WTC11 (cell line): ENCODE data around the gene TMEM117. TPM values are rescaled to one million over a fixed set of nuclear protein-coding genes. Genes with fewer than 3 reads are reported as not detected.
A peak's percentile ranks its signal among the peaks of the same experiment; 100 is the strongest.

Experiments used
- ATAC-seq: fragments of 200-7000 bp; cut with Tn5 transposase; 2 replicates; pipeline ENCODE4 v1.10.0; 2021; ENCODE audit warnings: mild to moderate bottlenecking, moderate library complexity
- CTCF ChIA-PET: fragments of 300-600 bp; sonication (Branson Sonifier 250); formaldehyde crosslinking; loops from one replicate; lab custom pipeline; 2021; ENCODE audit warnings: antibody characterized with exemption; lab: Charles Lee
- POLR2A ChIA-PET: fragments of 350-600 bp; sonication (Branson Sonifier 250); formaldehyde crosslinking; loops from one replicate; lab custom pipeline; 2021; ENCODE audit warnings: antibody characterized with exemption; lab: Charles Lee
- DNase-seq: peaks from one replicate; pipeline ENCODE4 v3.0.0; 2021; ENCODE audit warnings: low spot score
- H3K27ac Mint-ChIP-seq: 2 replicates; pipeline ENCODE4 v1.8.0; 2021; ENCODE audit warnings: mixed read lengths
- H3K27me3 Mint-ChIP-seq: 2 replicates; pipeline ENCODE4 v1.8.0; 2021; ENCODE audit warnings: low read depth, mild to moderate bottlenecking, moderate library complexity, mixed read lengths
- H3K36me3 Mint-ChIP-seq: 2 replicates; pipeline ENCODE4 v1.8.0; 2021; ENCODE audit warnings: mixed read lengths
- H3K4me1 Mint-ChIP-seq: 2 replicates; pipeline ENCODE4 v1.8.0; 2022; ENCODE audit warnings: mixed read lengths
- H3K4me3 Mint-ChIP-seq: 2 replicates; pipeline ENCODE4 v1.8.0; 2021; ENCODE audit warnings: mild to moderate bottlenecking, moderate library complexity, mixed read lengths
- H3K9me3 Mint-ChIP-seq: 2 replicates; pipeline ENCODE4 v1.8.0; 2021; ENCODE audit warnings: mixed read lengths
- ATF3 ChIP-seq: sonication (generic); formaldehyde crosslinking; conservative IDR thresholded peaks from 2 replicates; pipeline ENCODE4 v1.8.1; 2022; ENCODE audit warnings: mild to moderate bottlenecking, missing genetic modification reagents
- CREB1 ChIP-seq: sonication (generic); formaldehyde crosslinking; IDR thresholded peaks from 2 replicates; pipeline ENCODE4 v1.8.0; 2023; ENCODE audit warnings: mild to moderate bottlenecking, missing genetic modification reagents
- ELF4 ChIP-seq: sonication (generic); formaldehyde crosslinking; IDR thresholded peaks from 2 replicates; pipeline ENCODE4 v1.8.1; 2022; ENCODE audit warnings: low read depth, mild to moderate bottlenecking, moderate library complexity, missing genetic modification reagents
- GRHL2 ChIP-seq: fragments of 250-450 bp; sonication (Bioruptor Pico); IDR thresholded peaks from 2 replicates; pipeline ENCODE4 v1.8.0; 2022; ENCODE audit warnings: mild to moderate bottlenecking, moderate library complexity; ENCODE audit not compliant: insufficient replicate concordance, severe bottlenecking
- HMGA2 ChIP-seq: fragments of 250-450 bp; sonication (Bioruptor Pico); IDR thresholded peaks from 2 replicates; pipeline ENCODE4 v1.4.0; 2021; ENCODE audit warnings: mild to moderate bottlenecking, moderate library complexity
- MXD4 ChIP-seq: fragments of 250-450 bp; sonication (Bioruptor Pico); IDR thresholded peaks from 2 replicates; pipeline ENCODE4 v1.8.0; 2021; ENCODE audit warnings: mild to moderate bottlenecking, moderate library complexity, borderline replicate concordance
- NFATC4 ChIP-seq: fragments of 250-450 bp; sonication (Bioruptor Pico); IDR thresholded peaks from 2 replicates; pipeline ENCODE4 v1.9.0; 2021; ENCODE audit warnings: mild to moderate bottlenecking
- NR1H2 ChIP-seq: sonication (generic); formaldehyde crosslinking; IDR thresholded peaks from 2 replicates; pipeline ENCODE4 v1.9.0; 2021; ENCODE audit warnings: mild to moderate bottlenecking, moderate library complexity, missing genetic modification reagents
- NR2C2 ChIP-seq: sonication (generic); formaldehyde crosslinking; IDR thresholded peaks from 2 replicates; pipeline ENCODE4 v1.8.0; 2022; ENCODE audit warnings: mild to moderate bottlenecking, missing genetic modification reagents
- SP1 ChIP-seq: sonication (generic); formaldehyde crosslinking; conservative IDR thresholded peaks from 2 replicates; pipeline ENCODE4 v1.8.1; 2022; ENCODE audit warnings: missing genetic modification reagents
- TCF7 ChIP-seq: sonication (generic); formaldehyde crosslinking; IDR thresholded peaks from 2 replicates; pipeline ENCODE4 v1.8.0; 2022; ENCODE audit warnings: mild to moderate bottlenecking, low read depth, missing genetic modification reagents, moderate library complexity
- TEAD4 ChIP-seq: sonication (generic); formaldehyde crosslinking; IDR thresholded peaks from 2 replicates; pipeline ENCODE4 v1.8.0; 2022; ENCODE audit warnings: mild to moderate bottlenecking, missing genetic modification reagents
- TP53 ChIP-seq: sonication (generic); formaldehyde crosslinking; IDR thresholded peaks from 2 replicates; pipeline ENCODE4 v1.8.1; 2023; ENCODE audit warnings: mild to moderate bottlenecking, missing genetic modification reagents
- ZNF232 ChIP-seq: sonication (generic); formaldehyde crosslinking; IDR thresholded peaks from 2 replicates; pipeline ENCODE4 v1.8.0; 2022; ENCODE audit warnings: mild to moderate bottlenecking, missing genetic modification reagents
- ZNF263 ChIP-seq: sonication (generic); formaldehyde crosslinking; IDR thresholded peaks from 2 replicates; pipeline ENCODE4 v1.8.1; 2022; ENCODE audit warnings: low read depth, mild to moderate bottlenecking, moderate library complexity, missing genetic modification reagents
- ZNF423 ChIP-seq: fragments of 250-450 bp; sonication (Bioruptor Pico); IDR thresholded peaks from 2 replicates; pipeline ENCODE4 v2.1.2; 2022; ENCODE audit warnings: mild to moderate bottlenecking, moderate library complexity
- total RNA-seq: library from RNA; stranded (reverse); gene quantifications from 3 replicates; pipeline ENCODE4 v1.2.3, GENCODE V29; 2021
- TF ChIP-seq, protein P1 (sequence below): sonication (generic); formaldehyde crosslinking; IDR thresholded peaks from 2 replicates; pipeline ENCODE4 v1.8.1; 2023; ENCODE audit warnings: mild to moderate bottlenecking, missing genetic modification reagents, moderate library complexity
- TF ChIP-seq, protein P2 (sequence below): fragments of 250-450 bp; sonication (Bioruptor Pico); conservative IDR thresholded peaks from 2 replicates; pipeline ENCODE4 v1.9.0; 2021; ENCODE audit warnings: mild to moderate bottlenecking
- TF ChIP-seq, protein P3 (sequence below): sonication (generic); formaldehyde crosslinking; IDR thresholded peaks from 2 replicates; pipeline ENCODE4 v1.8.1; 2023; ENCODE audit warnings: mild to moderate bottlenecking, missing genetic modification reagents, borderline replicate concordance
- TF ChIP-seq, protein P4 (sequence below): sonication (generic); formaldehyde crosslinking; IDR thresholded peaks from 2 replicates; pipeline ENCODE4 v1.8.1; 2022; ENCODE audit warnings: low read depth, mild to moderate bottlenecking, moderate library complexity, missing genetic modification reagents, borderline replicate concordance
- TF ChIP-seq, protein P5 (sequence below): sonication (generic); formaldehyde crosslinking; IDR thresholded peaks from 2 replicates; pipeline ENCODE4 v1.8.0; 2023; ENCODE audit warnings: missing genetic modification reagents

TMEM117 gene
- total RNA-seq, 1 experiment from 2014 or later: 1.5 TPM

DNA sequence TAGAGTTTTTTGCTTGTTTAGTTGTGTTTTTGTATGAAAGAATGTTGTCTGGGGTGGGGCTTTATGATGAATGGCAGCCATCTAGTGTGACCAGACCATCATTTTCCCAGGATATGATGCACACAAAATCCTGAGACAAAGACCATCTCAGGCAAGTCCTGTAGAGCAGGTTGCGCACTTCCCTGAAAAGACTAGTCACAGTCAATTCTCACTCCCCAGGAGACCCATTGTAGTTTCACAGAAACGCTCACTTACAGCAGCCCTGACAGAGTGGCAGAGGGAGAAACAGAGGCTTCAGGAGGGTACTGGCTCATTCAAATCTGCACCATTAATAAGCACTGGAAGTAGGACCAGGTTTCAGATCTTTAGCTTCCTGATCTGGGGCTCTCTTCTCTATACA, 183.2 kb downstream of the TMEM117 start:
- H3K27me3 Mint-ChIP-seq: no peaks in the 10 kb centered on the region
- no peak overlapping the region for H3K4me3 Mint-ChIP-seq
- peaks cover 16% of the 10 kb centered on the region for H3K4me1 Mint-ChIP-seq
- peaks cover 7% of the 10 kb centered on the region for H3K9me3 Mint-ChIP-seq
- CTCF ChIA-PET: interaction anchor here (1.0 kb wide), 1 partner anchor 19 kb away, joined by 4 read pairs; no protein-coding TSS in a partner anchor
- POLR2A ChIA-PET: no interaction called here
- ATAC-seq: peak; percentile 89
- TF ChIP-seq, protein P1, sequence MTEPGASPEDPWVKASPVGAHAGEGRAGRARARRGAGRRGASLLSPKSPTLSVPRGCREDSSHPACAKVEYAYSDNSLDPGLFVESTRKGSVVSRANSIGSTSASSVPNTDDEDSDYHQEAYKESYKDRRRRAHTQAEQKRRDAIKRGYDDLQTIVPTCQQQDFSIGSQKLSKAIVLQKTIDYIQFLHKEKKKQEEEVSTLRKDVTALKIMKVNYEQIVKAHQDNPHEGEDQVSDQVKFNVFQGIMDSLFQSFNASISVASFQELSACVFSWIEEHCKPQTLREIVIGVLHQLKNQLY: no peak
- TF ChIP-seq, protein P2, sequence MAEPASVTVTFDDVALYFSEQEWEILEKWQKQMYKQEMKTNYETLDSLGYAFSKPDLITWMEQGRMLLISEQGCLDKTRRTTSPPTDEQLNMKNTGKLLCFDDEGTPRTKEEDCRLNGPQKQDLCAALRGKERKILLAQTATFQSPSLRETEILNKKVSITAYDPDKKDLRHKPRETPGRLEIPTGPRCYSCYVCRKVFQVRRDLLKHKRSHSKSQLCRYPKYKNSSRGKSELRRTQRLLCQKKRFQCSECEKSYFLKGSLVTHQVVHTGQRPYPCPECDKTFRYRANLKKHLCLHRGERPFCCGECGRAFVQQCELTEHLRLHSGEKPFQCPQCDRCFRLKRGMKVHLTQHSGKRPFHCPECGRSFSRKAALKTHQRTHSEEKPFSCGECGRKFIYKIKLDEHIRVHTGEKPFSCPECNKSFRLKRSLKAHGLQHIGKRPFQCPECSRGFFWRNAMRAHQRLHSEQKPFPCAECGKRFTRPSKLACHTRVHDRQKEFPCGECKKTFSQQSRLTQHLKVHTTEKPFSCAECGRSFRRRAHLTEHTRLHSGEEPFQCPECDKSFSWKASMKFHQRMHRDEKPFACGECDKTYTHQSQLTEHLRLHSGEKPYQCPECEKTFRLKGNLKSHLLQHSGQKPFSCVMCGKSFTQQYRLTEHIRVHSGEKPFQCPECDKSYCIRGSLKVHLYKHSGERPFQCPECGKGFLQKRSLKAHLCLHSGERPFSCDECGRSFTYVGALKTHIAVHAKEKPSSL (CRISPR knock-in tag): no peak
- TF ChIP-seq NR1H2 (CRISPR knock-in tag): no peak
- no peak for TF ChIP-seq ELF4 (CRISPR knock-in tag)
- no peak for TF ChIP-seq NR2C2
- no peak for TF ChIP-seq ZNF232 (CRISPR knock-in tag)
- no peak for TF ChIP-seq CREB1
- H3K27ac Mint-ChIP-seq: peak overlapping the region; percentile 41; the same call in 1 of the 2 replicates
- 0 out of 2 replicates have a peak, but pooled peaks cover 5% of the 10 kb centered on the region for H3K36me3 Mint-ChIP-seq
- DNase-seq: no peak

DNA sequence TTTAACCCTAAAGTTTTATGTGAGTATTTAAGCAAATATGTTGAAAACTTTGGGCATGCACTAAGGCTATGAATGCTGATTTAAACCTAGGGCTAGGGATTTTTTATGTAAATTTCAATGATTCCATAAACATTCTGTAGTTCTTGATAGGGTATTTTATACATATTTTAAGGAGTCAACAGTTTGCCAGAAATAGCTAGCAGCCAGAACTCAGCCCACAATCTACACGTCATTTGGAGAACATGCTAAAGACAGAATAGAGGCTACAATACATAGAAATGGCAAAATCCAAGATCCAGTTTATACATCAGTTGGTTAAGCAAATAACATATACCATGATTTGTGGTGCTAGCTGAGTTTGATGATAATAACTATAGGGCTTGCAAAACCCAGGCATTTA, 184.7 kb downstream of the TMEM117 start:
- Mint-ChIP-seq H3K27me3 (no peaks in the 10 kb centered on the region), H3K4me3 (no peak overlapping the region), H3K4me1 (peaks cover 16% of the 10 kb centered on the region), H3K36me3 (0 out of 2 replicates have a peak, but pooled peaks cover 5% of the 10 kb centered on the region), H3K27ac (no peak overlapping the region), H3K9me3 (peaks cover 7% of the 10 kb centered on the region)
- ATAC-seq (no peak), DNase-seq (no peak)
- TF ChIP-seq ATF3 (CRISPR knock-in tag): no peak
- TF ChIP-seq MXD4 (CRISPR knock-in tag): no peak
- TF ChIP-seq, protein P3, sequence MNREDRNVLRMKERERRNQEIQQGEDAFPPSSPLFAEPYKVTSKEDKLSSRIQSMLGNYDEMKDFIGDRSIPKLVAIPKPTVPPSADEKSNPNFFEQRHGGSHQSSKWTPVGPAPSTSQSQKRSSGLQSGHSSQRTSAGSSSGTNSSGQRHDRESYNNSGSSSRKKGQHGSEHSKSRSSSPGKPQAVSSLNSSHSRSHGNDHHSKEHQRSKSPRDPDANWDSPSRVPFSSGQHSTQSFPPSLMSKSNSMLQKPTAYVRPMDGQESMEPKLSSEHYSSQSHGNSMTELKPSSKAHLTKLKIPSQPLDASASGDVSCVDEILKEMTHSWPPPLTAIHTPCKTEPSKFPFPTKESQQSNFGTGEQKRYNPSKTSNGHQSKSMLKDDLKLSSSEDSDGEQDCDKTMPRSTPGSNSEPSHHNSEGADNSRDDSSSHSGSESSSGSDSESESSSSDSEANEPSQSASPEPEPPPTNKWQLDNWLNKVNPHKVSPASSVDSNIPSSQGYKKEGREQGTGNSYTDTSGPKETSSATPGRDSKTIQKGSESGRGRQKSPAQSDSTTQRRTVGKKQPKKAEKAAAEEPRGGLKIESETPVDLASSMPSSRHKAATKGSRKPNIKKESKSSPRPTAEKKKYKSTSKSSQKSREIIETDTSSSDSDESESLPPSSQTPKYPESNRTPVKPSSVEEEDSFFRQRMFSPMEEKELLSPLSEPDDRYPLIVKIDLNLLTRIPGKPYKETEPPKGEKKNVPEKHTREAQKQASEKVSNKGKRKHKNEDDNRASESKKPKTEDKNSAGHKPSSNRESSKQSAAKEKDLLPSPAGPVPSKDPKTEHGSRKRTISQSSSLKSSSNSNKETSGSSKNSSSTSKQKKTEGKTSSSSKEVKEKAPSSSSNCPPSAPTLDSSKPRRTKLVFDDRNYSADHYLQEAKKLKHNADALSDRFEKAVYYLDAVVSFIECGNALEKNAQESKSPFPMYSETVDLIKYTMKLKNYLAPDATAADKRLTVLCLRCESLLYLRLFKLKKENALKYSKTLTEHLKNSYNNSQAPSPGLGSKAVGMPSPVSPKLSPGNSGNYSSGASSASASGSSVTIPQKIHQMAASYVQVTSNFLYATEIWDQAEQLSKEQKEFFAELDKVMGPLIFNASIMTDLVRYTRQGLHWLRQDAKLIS: no peak
- no peak for TF ChIP-seq ZNF263
- TF ChIP-seq, protein P4, sequence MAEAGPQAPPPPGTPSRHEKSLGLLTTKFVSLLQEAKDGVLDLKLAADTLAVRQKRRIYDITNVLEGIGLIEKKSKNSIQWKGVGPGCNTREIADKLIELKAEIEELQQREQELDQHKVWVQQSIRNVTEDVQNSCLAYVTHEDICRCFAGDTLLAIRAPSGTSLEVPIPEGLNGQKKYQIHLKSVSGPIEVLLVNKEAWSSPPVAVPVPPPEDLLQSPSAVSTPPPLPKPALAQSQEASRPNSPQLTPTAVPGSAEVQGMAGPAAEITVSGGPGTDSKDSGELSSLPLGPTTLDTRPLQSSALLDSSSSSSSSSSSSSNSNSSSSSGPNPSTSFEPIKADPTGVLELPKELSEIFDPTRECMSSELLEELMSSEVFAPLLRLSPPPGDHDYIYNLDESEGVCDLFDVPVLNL (CRISPR knock-in tag): no peak
- no peak for TF ChIP-seq SP1
- TF ChIP-seq NFATC4: no peak
- no peak for TF ChIP-seq TEAD4 (CRISPR knock-in tag)
- TF ChIP-seq, protein P5, sequence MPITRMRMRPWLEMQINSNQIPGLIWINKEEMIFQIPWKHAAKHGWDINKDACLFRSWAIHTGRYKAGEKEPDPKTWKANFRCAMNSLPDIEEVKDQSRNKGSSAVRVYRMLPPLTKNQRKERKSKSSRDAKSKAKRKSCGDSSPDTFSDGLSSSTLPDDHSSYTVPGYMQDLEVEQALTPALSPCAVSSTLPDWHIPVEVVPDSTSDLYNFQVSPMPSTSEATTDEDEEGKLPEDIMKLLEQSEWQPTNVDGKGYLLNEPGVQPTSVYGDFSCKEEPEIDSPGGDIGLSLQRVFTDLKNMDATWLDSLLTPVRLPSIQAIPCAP: no peak
- TF ChIP-seq TCF7: no peak
- no peak for TF ChIP-seq GRHL2 (CRISPR knock-in tag)
- no peak for TF ChIP-seq HMGA2 (CRISPR knock-in tag)
- TF ChIP-seq TP53: no peak
- TF ChIP-seq ZNF423 (CRISPR knock-in tag): no peak
- POLR2A ChIA-PET: no interaction called here
- CTCF ChIA-PET: no interaction called here
